Coronary artery (tissue), 2 donors: ENCODE measurements around the gene SLC28A3.

Experiments used
- DNase-seq: peaks from one replicate; pipeline ENCODE4 v3.0.0-alpha.2; 2017; ENCODE audit warnings: low spot score
- H3K27ac ChIP-seq, 2 donors: fragments of 200-600 bp; sonication (generic); one replicate each; pipeline ENCODE4 v1.5.1; 2016 to 2019
- H3K4me3 ChIP-seq: fragments of 200-600 bp; sonication (generic); 2 replicates; pipeline ENCODE4 v1.5.1; 2016; ENCODE audit warnings: mild to moderate bottlenecking, moderate library complexity
- CTCF ChIP-seq: fragments of 200-600 bp; sonication (generic); IDR thresholded peaks from one replicate; pipeline ENCODE4 v1.5.1; 2019; ENCODE audit warnings: antibody characterized with exemption

SLC28A3 gene

GRCh38 chr9:84318981-84319380 lies 21.6 kb downstream of the SLC28A3 start:
- DNase-seq, result no peak
- TF ChIP-seq CTCF, result no peak
- no peak overlapping the region for H3K4me3 ChIP-seq

GRCh38 chr9:84317563-84317962 lies 23.0 kb downstream of the SLC28A3 start:
- Histone ChIP-seq H3K4me3 (no peak overlapping the region), H3K27ac (no peak overlapping the region)
- no peak for TF ChIP-seq CTCF
- no peak for DNase-seq

More at GRCh38 chr9:84318981-84319380, 21.6 kb downstream of the SLC28A3 start:
- no peak overlapping the region for H3K27ac ChIP-seq

GRCh38 chr9:84315278-84315877 lies 25.2 kb downstream of the SLC28A3 start:
- Histone ChIP-seq H3K4me3 (no peak overlapping the region), H3K27ac (no peak overlapping the region)
- peak; percentile 61 for TF ChIP-seq CTCF
- DNase-seq, result no peak

GRCh38 chr9:84314306-84314705 lies 26.3 kb downstream of the SLC28A3 start:
- no peak for DNase-seq
- no peak overlapping the region for H3K4me3 ChIP-seq
- no peak for TF ChIP-seq CTCF
- no peak overlapping the region for H3K27ac ChIP-seq

- Histone ChIP-seq H3K27ac (no peak overlapping the region), H3K4me3 (no peak overlapping the region)
- DNase-seq, result no peak
- TF ChIP-seq CTCF, result no peak
Measured at GRCh38 chr9:84310883-84311282, 29.7 kb downstream of the SLC28A3 start.

GRCh38 chr9:84305497-84306131 lies 34.9 kb downstream of the SLC28A3 start:
- no peak for DNase-seq
- H3K27ac ChIP-seq, result no peak overlapping the region
- TF ChIP-seq CTCF, result no peak
- H3K4me3 ChIP-seq, result no peak overlapping the region

- Histone ChIP-seq H3K4me3 (no peak overlapping the region), H3K27ac (no peak overlapping the region)
- no peak for DNase-seq
- TF ChIP-seq CTCF, result no peak
Measured at GRCh38 chr9:84304166-84304565, 36.4 kb downstream of the SLC28A3 start.
